ENCODE measurements around the gene GNPTAB.

Gene GNPTAB

DNA sequence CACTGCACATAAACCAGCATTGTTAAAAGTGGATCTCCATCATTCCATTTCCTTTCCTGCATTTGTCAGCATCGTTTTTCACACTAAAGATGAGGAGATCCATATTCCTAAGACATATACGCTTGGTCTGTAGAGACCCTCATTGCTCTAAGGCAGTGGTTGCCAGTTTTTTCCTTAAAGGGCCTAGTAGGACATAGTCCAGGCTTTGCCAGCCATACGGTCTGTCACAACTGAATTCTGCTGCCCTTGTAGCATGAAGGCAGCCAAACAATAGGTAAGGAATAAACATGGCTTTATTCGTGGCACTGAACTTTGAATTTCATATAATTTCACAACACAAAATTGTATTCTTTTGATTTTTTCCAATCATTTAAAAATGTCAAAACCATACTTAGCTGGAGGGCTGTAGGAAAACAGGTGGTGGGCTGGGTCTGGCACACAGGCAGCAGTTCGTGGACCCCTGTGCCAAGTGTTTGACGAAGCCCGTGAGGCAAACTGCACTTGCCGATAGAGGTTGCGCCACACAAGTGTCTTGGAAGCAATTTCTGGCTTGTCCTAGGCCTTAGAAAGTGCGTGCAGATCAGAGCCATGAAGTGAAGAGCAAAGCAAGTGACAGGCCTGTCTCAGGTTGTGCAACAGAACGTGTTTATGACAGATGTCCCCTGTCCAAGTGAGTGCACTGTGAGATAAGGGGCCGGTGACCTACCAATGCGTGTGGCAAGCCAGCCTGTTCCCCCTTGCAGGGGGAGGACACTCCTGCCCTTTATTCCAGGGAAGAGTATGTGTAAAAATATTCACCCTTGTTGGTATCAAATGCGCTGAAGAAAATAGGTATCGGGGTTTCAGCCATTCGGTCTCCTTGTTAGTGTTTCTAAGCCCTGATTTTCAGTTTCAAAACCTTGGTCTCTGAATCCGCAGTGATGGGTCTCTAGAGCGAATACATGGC is 134.2 kb downstream of the GNPTAB start:
- no peak for DNase-seq (ENCODE audit: low read depth)

DNA sequence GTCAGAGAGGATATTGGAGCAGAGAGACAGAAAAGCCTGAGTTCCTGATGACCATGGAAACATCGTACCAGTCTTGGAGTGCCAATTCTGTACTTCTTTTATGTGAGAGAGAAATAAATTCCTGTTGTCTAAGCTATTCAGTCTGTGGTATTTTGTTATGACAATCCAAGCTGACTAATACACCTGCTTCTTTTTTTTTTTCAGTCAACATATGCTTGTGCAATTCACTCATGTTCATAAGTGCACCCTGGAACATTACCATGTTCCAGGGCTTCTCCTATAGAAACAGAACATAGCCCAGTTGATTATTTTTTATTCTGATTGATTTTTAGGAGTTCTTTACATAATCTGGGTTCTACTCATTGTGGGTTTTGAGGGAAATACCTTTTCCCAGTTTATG is 135.1 kb downstream of the GNPTAB start:
- no peak for DNase-seq (ENCODE audit: low read depth)
